DMS 273 treated with DMSO at 0.1 percent for 48 hours (cell line): ENCODE measurements around the gene PDE3B.
"Not testable (repeated sequence)": the region's sequence is repeated elsewhere in the genome, so short reads cannot be mapped to it uniquely, and the experiment has no call there.

Source experiments
- DNase-seq: peaks from one replicate; lab custom pipeline; 2025; lab: John Stamatoyannopoulos, UW

Gene PDE3B

GRCh38 chr11:14809466-14809865 lies 165.9 kb downstream of the PDE3B start:
- DNase-seq: no peak

GRCh38 chr11:14812757-14813156 lies 169.2 kb downstream of the PDE3B start:
- DNase-seq: no peak

- no peak for DNase-seq
Measured at GRCh38 chr11:14813516-14813915, 169.9 kb downstream of the PDE3B start.

GRCh38 chr11:14818779-14819178 lies 175.2 kb downstream of the PDE3B start:
- no peak for DNase-seq

GRCh38 chr11:14819596-14819995 lies 176.0 kb downstream of the PDE3B start:
- DNase-seq: no peak

GRCh38 chr11:14821031-14821430 lies 177.4 kb downstream of the PDE3B start:
- DNase-seq: no peak

- DNase-seq: no peak
Measured at GRCh38 chr11:14826600-14826999, 183.0 kb downstream of the PDE3B start.

- DNase-seq: no peak
Measured at GRCh38 chr11:14835496-14836492, 192.2 kb downstream of the PDE3B start.

- no peak for DNase-seq
Measured at GRCh38 chr11:14842002-14842401, 198.4 kb downstream of the PDE3B start.

GRCh38 chr11:14852571-14853177 lies 209.1 kb downstream of the PDE3B start:
- no peak for DNase-seq

- DNase-seq: no peak
Measured at GRCh38 chr11:14854057-14854456, 210.5 kb downstream of the PDE3B start.

- no peak for DNase-seq
Measured at GRCh38 chr11:14855890-14856289, 212.3 kb downstream of the PDE3B start.

- DNase-seq: no peak
Measured at GRCh38 chr11:14857621-14858020, 214.0 kb downstream of the PDE3B start.

- DNase-seq: no peak
Measured at GRCh38 chr11:14858404-14858803, 214.8 kb downstream of the PDE3B start.

GRCh38 chr11:14860511-14860910 lies 216.9 kb downstream of the PDE3B start:
- DNase-seq: no peak

GRCh38 chr11:14861680-14862079 lies 218.1 kb downstream of the PDE3B start:
- DNase-seq: no peak

- not testable (repeated sequence) for DNase-seq
Measured at GRCh38 chr11:14863775-14864174, 220.2 kb downstream of the PDE3B start.

GRCh38 chr11:14872032-14872431 lies 228.4 kb downstream of the PDE3B start:
- DNase-seq: no peak

- DNase-seq: no peak
Measured at GRCh38 chr11:14873632-14874031, 230.0 kb downstream of the PDE3B start.

GRCh38 chr11:14875163-14875562 lies 231.6 kb downstream of the PDE3B start:
- no peak for DNase-seq

- DNase-seq: peak; percentile 6
Measured at GRCh38 chr11:14881576-14882193, 238.1 kb downstream of the PDE3B start.

- DNase-seq: no peak
Measured at GRCh38 chr11:14882196-14882595, 238.6 kb downstream of the PDE3B start.

GRCh38 chr11:14883683-14884082 lies 240.1 kb downstream of the PDE3B start:
- DNase-seq: not testable (repeated sequence)
